NCI-H2107 (cell line): ENCODE results near the gene TWIST2.

ENCODE experiments used
- DNase-seq: peaks from one replicate; lab custom pipeline; 2025; lab: John Stamatoyannopoulos, UW

TWIST2 gene

GRCh38 chr2:238955648-238956531 is 108.0 kb downstream of the TWIST2 start:
- no peak for DNase-seq

- DNase-seq: no peak
Observed at GRCh38 chr2:238956676-238957075, 108.8 kb downstream of the TWIST2 start.
